Sigmoid colon (tissue), 7 donors: ENCODE data around the gene GPATCH1. TPM values are rescaled to one million over a fixed set of nuclear protein-coding genes. Genes with fewer than 3 reads are reported as not detected.
"Not testable (repeated sequence)": the region's sequence is repeated elsewhere in the genome, so short reads cannot be mapped to it uniquely, and the experiment has no call there.

ENCODE experiments used
- DNase-seq: peaks from one replicate; pipeline ENCODE4 v3.0.0-alpha.2; 2019
- H3K27ac ChIP-seq, 4 donors: fragments of 200-600 bp; sonication (generic); one replicate each; pipeline ENCODE4 v1.5.1; 2016 to 2019; ENCODE audit warnings: mild to moderate bottlenecking in 1 of 4
- H3K27me3 ChIP-seq, 3 donors: fragments of 200-600 bp; sonication (generic); one replicate each; pipeline ENCODE4 v1.5.1; 2019; ENCODE audit warnings: mild to moderate bottlenecking in 1 of 3
- H3K36me3 ChIP-seq, 4 donors: fragments of 200-600 bp; sonication (generic); one replicate each; pipeline ENCODE4 v1.5.1; 2016 to 2019
- H3K4me1 ChIP-seq, 4 donors: fragments of 200-600 bp; sonication (generic); one replicate each; pipeline ENCODE4 v1.5.1; 2017 to 2019
- H3K4me3 ChIP-seq, 4 donors: fragments of 200-600 bp; sonication (generic); one replicate each; pipeline ENCODE4 v1.5.1; 2017 to 2019; ENCODE audit warnings: mild to moderate bottlenecking in 2 of 4, moderate library complexity in 1 of 4
- H3K9me3 ChIP-seq, 4 donors: fragments of 200-600 bp in 3 of 4; sonication (generic) in 3 of 4; one replicate each; pipeline versions ENCODE4 v1.5.1 to v1.6.1; 2013 to 2019
- CTCF ChIP-seq, 4 experiments: fragments of 450-650 bp in 3 of 4; fragments of 200-600 bp in 1 of 4; IDR thresholded peaks; one replicate each; pipeline ENCODE4 v1.5.1; 2016 to 2019; ENCODE audit warnings: antibody characterized with exemption in 4 of 4, mild to moderate bottlenecking in 3 of 4, moderate library complexity in 2 of 4
- EP300 ChIP-seq, 4 donors: sonication (generic); formaldehyde crosslinking; IDR thresholded peaks; one replicate each; pipeline ENCODE4 v1.6.1; 2017; ENCODE audit warnings: antibody characterized with exemption in 4 of 4
- POLR2A ChIP-seq, 2 donors: fragments of 450-650 bp; IDR thresholded peaks; one replicate each; pipeline ENCODE4 v1.6.1; 2016; ENCODE audit warnings: antibody characterized with exemption in 2 of 2, mild to moderate bottlenecking in 2 of 2, moderate library complexity in 2 of 2
- POLR2AphosphoS5 ChIP-seq, 4 donors: sonication (generic); formaldehyde crosslinking; IDR thresholded peaks; one replicate each; pipeline ENCODE4 v1.6.1; 2017; ENCODE audit warnings: antibody characterized with exemption in 4 of 4
- WGBS, 2 donors: extraction: QIAGEN DNeasy Blood & Tissue Kit; methylation state at CpG; one replicate each; pipeline ENCODE4 v1.1.7; 2013; 5-methylcytosine and 5-hydroxymethylcytosine counted together
- intact Hi-C: fragments of 100-400 bp; cut with DNase I; formaldehyde crosslinking; loops from one replicate; pipeline ENCODE4 v1.15.1; 2023
- polyA plus RNA-seq, 3 donors: library from polyadenylated mRNA; stranded (reverse); fragments of 200-250 nt; gene quantifications; one replicate each; pipeline ENCODE4 v1.2.3, GENCODE V29; 2013
- total RNA-seq, 4 donors: library from RNA; depleted of rRNA; stranded (reverse); fragments of >200 nt; gene quantifications; one replicate each; pipeline ENCODE4 v1.1.0, GENCODE V29; 2016
- donor health status: healthy with polysubstance abuse.
- donor health status: Bipolar disorder and iron deficiency.
- donor health status: healthy.

The GPATCH1 gene
- total and polyA plus RNA-seq, 7 donors: 5.3 to 10.0 (median 6.9) TPM

- Histone ChIP-seq H3K9me3 (no peaks in the 10 kb centered on the region), H3K27me3 (no peaks in the 10 kb centered on the region), H3K4me1 (no peaks in the 10 kb centered on the region), H3K36me3 (peaks cover 11 to 80% (median 38%) of the 10 kb centered on the region in 4 donors), H3K27ac (no peak overlapping the region), H3K4me3 (no peak overlapping the region)
- intact Hi-C loops: no loop called here
- WGBS, 2 donors: 91 to 94% methylated on average over 8 of the region's 8 CpGs
- no peak for DNase-seq
- TF ChIP-seq EP300 (IDR thresholded peaks at IDR 0.05) (no peak), POLR2AphosphoS5 (IDR thresholded peaks at IDR 0.05) (no peak), CTCF (IDR thresholded peaks at IDR 0.05) (no peak), POLR2A (IDR thresholded peaks at IDR 0.05) (no peak)
These were observed 36.5 kb downstream of the GPATCH1 start for GRCh38 chr19:33117501-33117900.

- H3K4me3 ChIP-seq: no peak overlapping the region
- no peak for TF ChIP-seq EP300 (IDR thresholded peaks at IDR 0.05)
- no peak for TF ChIP-seq POLR2A (IDR thresholded peaks at IDR 0.05)
- TF ChIP-seq CTCF (IDR thresholded peaks at IDR 0.05): no peak
- no peak for TF ChIP-seq POLR2AphosphoS5 (IDR thresholded peaks at IDR 0.05)
- no peaks in the 10 kb centered on the region for H3K9me3 ChIP-seq
- no peak overlapping the region for H3K27ac ChIP-seq
- DNase-seq: no peak
- 91 to 94% methylated on average over 10 of the region's 10 CpGs for WGBS, 2 donors
- H3K27me3 ChIP-seq: no peaks in the 10 kb centered on the region
- intact Hi-C loops: no loop called here
- H3K4me1 ChIP-seq: no peaks in the 10 kb centered on the region
- H3K36me3 ChIP-seq: peaks cover 11 to 73% (median 30%) of the 10 kb centered on the region in 4 donors
These were observed 37.7 kb downstream of the GPATCH1 start for GRCh38 chr19:33118643-33119042.

- TF ChIP-seq POLR2A (IDR thresholded peaks at IDR 0.05) (no peak), CTCF (IDR thresholded peaks at IDR 0.05) (no peak), EP300 (IDR thresholded peaks at IDR 0.05) (no peak)
- WGBS, 2 donors: 80 to 81% methylated on average over 10 of the region's 10 CpGs
These were observed 43.5 kb downstream of the GPATCH1 start for GRCh38 chr19:33124207-33125098.

GRCh38 chr19:33125929-33126388, 45.0 kb downstream of the GPATCH1 start:
- Histone ChIP-seq H3K4me1 (no peaks in the 10 kb centered on the region), H3K27me3 (no peaks in the 10 kb centered on the region), H3K36me3 (peaks cover 6 to 77% (median 30%) of the 10 kb centered on the region in 4 donors), H3K4me3 (no peak overlapping the region), H3K27ac (no peak overlapping the region), H3K9me3 (no peaks in the 10 kb centered on the region)
- peak; percentile 74 for DNase-seq
- TF ChIP-seq EP300 (IDR thresholded peaks at IDR 0.05): no peak
- TF ChIP-seq CTCF (IDR thresholded peaks at IDR 0.05): peak in 3 of 4 experiments; percentile 65 to 83 (median 68)
- TF ChIP-seq POLR2AphosphoS5 (IDR thresholded peaks at IDR 0.05): no peak
- no peak for TF ChIP-seq POLR2A (IDR thresholded peaks at IDR 0.05)
- 37 to 41% methylated on average over 12 of the region's 12 CpGs for WGBS, 2 donors
- intact Hi-C loops: loop anchor here (10.0 kb wide), 1 partner anchor 151 kb away; the partner anchor contains the start of genes CEP89 and FAAP24

More at GRCh38 chr19:33124207-33125098, 43.5 kb downstream of the GPATCH1 start:
- intact Hi-C loops: loop anchor here (10.0 kb wide), 1 partner anchor 150 kb away; the partner anchor contains the start of genes CEP89 and FAAP24
- H3K9me3 ChIP-seq: no peaks in the 10 kb centered on the region
- DNase-seq: no peak
- no peak overlapping the region for H3K27ac ChIP-seq
- H3K4me3 ChIP-seq: no peak overlapping the region
- no peaks in the 10 kb centered on the region for H3K27me3 ChIP-seq
- no peaks in the 10 kb centered on the region for H3K4me1 ChIP-seq
- peaks cover 6 to 69% (median 28%) of the 10 kb centered on the region in 4 donors for H3K36me3 ChIP-seq

GRCh38 chr19:33126712-33127111, 45.7 kb downstream of the GPATCH1 start:
- not testable (repeated sequence) for H3K9me3 ChIP-seq, H3K4me3 ChIP-seq, H3K27ac ChIP-seq, H3K27me3 ChIP-seq, DNase-seq, H3K4me1 ChIP-seq
- peaks cover 6 to 77% (median 26%) of the 10 kb centered on the region in 4 donors for H3K36me3 ChIP-seq
- WGBS, 2 donors: 95% methylated on average over 8 of the region's 8 CpGs
- intact Hi-C loops: loop anchor here (10.0 kb wide), 1 partner anchor 152 kb away; the partner anchor contains the start of genes CEP89 and FAAP24
